ENCODE data around the gene NSG1.

GRCh38 chr4:4405358-4405962 is 18.6 kb downstream of the NSG1 start:
- no peak for TF ChIP-seq CTCF (IDR thresholded peaks at IDR 0.05)
- no peak for TF ChIP-seq PBX3 (IDR thresholded peaks at IDR 0.05)
- TF ChIP-seq TEAD4 (IDR thresholded peaks at IDR 0.05; ENCODE audit: borderline replicate concordance, insufficient read depth) = no peak
- TF ChIP-seq EZH2phosphoT487 (IDR thresholded peaks at IDR 0.05; ENCODE audit: borderline replicate concordance, low read depth) = no peak
- no peak for TF ChIP-seq MAX (IDR thresholded peaks at IDR 0.05; ENCODE audit: low read depth)
- no peak for TF ChIP-seq TAF1 (IDR thresholded peaks at IDR 0.05; ENCODE audit: borderline replicate concordance, low read depth, low read length)
- TF ChIP-seq USF2 (IDR thresholded peaks at IDR 0.05; ENCODE audit: borderline replicate concordance, low read depth, low read length) = no peak
- no peak for TF ChIP-seq RFX5 (IDR thresholded peaks at IDR 0.05; ENCODE audit: low read length)
